Vagina (tissue), 2 donors: ENCODE data around the gene PROM2.

ENCODE experiments used
- POLR2A ChIP-seq, 2 donors: fragments of 450-650 bp; IDR thresholded peaks; one replicate each; pipeline ENCODE4 v1.6.1; 2017; ENCODE audit warnings: antibody characterized with exemption in 2 of 2, mild to moderate bottlenecking in 2 of 2, moderate library complexity in 2 of 2
- POLR2AphosphoS5 ChIP-seq, 2 donors: sonication (generic); formaldehyde crosslinking; IDR thresholded peaks; one replicate each; pipeline ENCODE4 v1.9.0; 2017; ENCODE audit warnings: antibody characterized with exemption in 2 of 2, mild to moderate bottlenecking in 2 of 2, low read depth in 1 of 2; ENCODE audit not compliant: insufficient read depth in 1 of 2
- TF ChIP-seq, protein P1 (sequence below), 3 experiments: fragments of 450-650 bp in 2 of 3; fragments of 200-600 bp in 1 of 3; sonication (generic) in 1 of 3; IDR thresholded peaks; one replicate each; pipeline ENCODE4 v1.5.1; 2017 to 2019; ENCODE audit warnings: antibody characterized with exemption in 3 of 3, mild to moderate bottlenecking in 2 of 3, moderate library complexity in 2 of 3

DNA sequence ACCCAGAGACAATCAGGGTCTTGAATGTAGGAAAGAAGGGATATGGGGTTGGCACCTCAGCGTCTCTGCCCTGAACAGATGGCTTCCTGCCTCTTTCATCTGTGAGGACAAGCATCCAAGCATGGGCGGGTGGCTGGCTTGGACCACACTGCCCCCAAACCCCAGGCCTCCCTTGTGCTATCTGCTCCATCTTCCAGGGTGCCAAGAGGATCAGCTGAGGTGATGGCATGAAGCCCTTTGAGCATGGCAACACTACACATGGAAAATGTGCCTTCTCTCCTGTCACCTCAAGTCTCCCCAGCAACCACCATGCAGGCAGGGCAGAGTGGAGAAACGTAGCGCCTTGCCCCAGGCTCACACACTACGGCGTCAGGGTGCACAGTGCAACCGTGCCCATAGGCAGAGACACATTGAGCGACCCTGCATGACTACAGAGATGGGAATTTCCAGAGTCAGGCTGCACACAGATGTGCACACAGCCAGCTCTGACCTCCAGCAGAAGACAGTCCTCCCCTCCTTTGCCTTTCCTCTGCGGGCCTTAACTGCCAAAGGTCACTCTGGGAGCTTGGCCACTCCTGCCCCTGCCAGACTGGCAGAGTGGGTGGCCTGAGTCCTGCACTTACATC, 24.4 kb downstream of the PROM2 start:
- TF ChIP-seq, protein P1, sequence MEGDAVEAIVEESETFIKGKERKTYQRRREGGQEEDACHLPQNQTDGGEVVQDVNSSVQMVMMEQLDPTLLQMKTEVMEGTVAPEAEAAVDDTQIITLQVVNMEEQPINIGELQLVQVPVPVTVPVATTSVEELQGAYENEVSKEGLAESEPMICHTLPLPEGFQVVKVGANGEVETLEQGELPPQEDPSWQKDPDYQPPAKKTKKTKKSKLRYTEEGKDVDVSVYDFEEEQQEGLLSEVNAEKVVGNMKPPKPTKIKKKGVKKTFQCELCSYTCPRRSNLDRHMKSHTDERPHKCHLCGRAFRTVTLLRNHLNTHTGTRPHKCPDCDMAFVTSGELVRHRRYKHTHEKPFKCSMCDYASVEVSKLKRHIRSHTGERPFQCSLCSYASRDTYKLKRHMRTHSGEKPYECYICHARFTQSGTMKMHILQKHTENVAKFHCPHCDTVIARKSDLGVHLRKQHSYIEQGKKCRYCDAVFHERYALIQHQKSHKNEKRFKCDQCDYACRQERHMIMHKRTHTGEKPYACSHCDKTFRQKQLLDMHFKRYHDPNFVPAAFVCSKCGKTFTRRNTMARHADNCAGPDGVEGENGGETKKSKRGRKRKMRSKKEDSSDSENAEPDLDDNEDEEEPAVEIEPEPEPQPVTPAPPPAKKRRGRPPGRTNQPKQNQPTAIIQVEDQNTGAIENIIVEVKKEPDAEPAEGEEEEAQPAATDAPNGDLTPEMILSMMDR (IDR thresholded peaks at IDR 0.05), result no peak
- no peak for TF ChIP-seq POLR2A (IDR thresholded peaks at IDR 0.05)
- no peak for TF ChIP-seq POLR2AphosphoS5 (IDR thresholded peaks at IDR 0.05; ENCODE audit: insufficient read depth in 1 of 2, low read depth in 1 of 2)
